HEK293 (cell line): ENCODE data around the gene NSUN4.

Source experiments
- GLIS2 ChIP-seq: fragments of 450-650 bp; formaldehyde crosslinking; IDR thresholded peaks from 2 replicates; pipeline ENCODE4 v1.5.1; 2016; ENCODE audit warnings: missing biosample characterization, missing genetic modification characterization
- KLF10 ChIP-seq: fragments of 450-650 bp; IDR thresholded peaks from 2 replicates; pipeline ENCODE4 v1.5.1; 2018; ENCODE audit warnings: missing biosample characterization, mild to moderate bottlenecking, missing genetic modification characterization
- REPIN1 ChIP-seq: fragments of 450-650 bp; formaldehyde crosslinking; IDR thresholded peaks from 2 replicates; pipeline ENCODE4 v1.5.1; 2017; ENCODE audit warnings: missing biosample characterization, missing genetic modification characterization, low read depth
- TCF7L2 ChIP-seq: IDR thresholded peaks from 2 replicates; pipeline ENCODE4 v1.6.1; 2011; ENCODE audit warnings: low read depth, mild to moderate bottlenecking, inconsistent platforms, low read length, moderate library complexity, borderline replicate concordance
- YY2 ChIP-seq: fragments of 450-650 bp; formaldehyde crosslinking; IDR thresholded peaks from 2 replicates; pipeline ENCODE4 v1.5.1; 2016; ENCODE audit warnings: missing biosample characterization, missing genetic modification characterization
- ZNF121 ChIP-seq: fragments of 450-650 bp; formaldehyde crosslinking; IDR thresholded peaks from 2 replicates; pipeline ENCODE4 v1.5.1; 2016; ENCODE audit warnings: missing biosample characterization, missing genetic modification characterization
- ZNF138 ChIP-seq: fragments of 450-650 bp; formaldehyde crosslinking; IDR thresholded peaks from 2 replicates; pipeline ENCODE4 v1.5.1; 2016; ENCODE audit warnings: missing biosample characterization, missing genetic modification characterization, borderline replicate concordance
- ZNF2 ChIP-seq: fragments of 450-650 bp; formaldehyde crosslinking; IDR thresholded peaks from 2 replicates; pipeline ENCODE4 v1.5.1; 2016; ENCODE audit warnings: missing biosample characterization, missing genetic modification characterization
- ZNF221 ChIP-seq: fragments of 450-650 bp; formaldehyde crosslinking; IDR thresholded peaks from 2 replicates; pipeline ENCODE4 v1.5.1; 2017; ENCODE audit warnings: missing biosample characterization, missing genetic modification characterization, borderline replicate concordance
- ZNF354C ChIP-seq: fragments of 450-650 bp; formaldehyde crosslinking; IDR thresholded peaks from 2 replicates; pipeline ENCODE4 v1.5.1; 2016; ENCODE audit warnings: missing biosample characterization, missing genetic modification characterization, low read depth, borderline replicate concordance
- ZNF423 ChIP-seq: fragments of 450-650 bp; formaldehyde crosslinking; IDR thresholded peaks from 2 replicates; pipeline ENCODE4 v1.5.1; 2016; ENCODE audit warnings: missing biosample characterization, missing genetic modification characterization
- ZNF48 ChIP-seq: fragments of 450-650 bp; formaldehyde crosslinking; IDR thresholded peaks from 2 replicates; pipeline ENCODE4 v1.5.1; 2016; ENCODE audit warnings: missing biosample characterization, missing genetic modification characterization
- ZNF530 ChIP-seq: fragments of 450-650 bp; formaldehyde crosslinking; IDR thresholded peaks from 2 replicates; pipeline ENCODE4 v1.5.1; 2016; ENCODE audit warnings: low read depth, missing biosample characterization, missing genetic modification characterization
- ZNF544 ChIP-seq: fragments of 450-650 bp; formaldehyde crosslinking; IDR thresholded peaks from 2 replicates; pipeline ENCODE4 v1.5.0; 2017; ENCODE audit warnings: missing biosample characterization, missing genetic modification characterization
- ZNF626 ChIP-seq: fragments of 450-650 bp; sonication (Bioruptor Pico); formaldehyde crosslinking; IDR thresholded peaks from 2 replicates; pipeline ENCODE4 v1.5.1; 2018; ENCODE audit warnings: missing biosample characterization, missing genetic modification characterization, inconsistent platforms
- ZNF654 ChIP-seq: fragments of 450-650 bp; formaldehyde crosslinking; IDR thresholded peaks from 2 replicates; pipeline ENCODE4 v1.5.1; 2016; ENCODE audit warnings: low read depth, missing biosample characterization, missing genetic modification characterization
- ZNF670 ChIP-seq: fragments of 450-650 bp; formaldehyde crosslinking; IDR thresholded peaks from 2 replicates; pipeline ENCODE4 v1.5.1; 2016; ENCODE audit warnings: missing biosample characterization, missing genetic modification characterization, low read depth
- ZNF776 ChIP-seq: fragments of 450-650 bp; formaldehyde crosslinking; IDR thresholded peaks from 2 replicates; pipeline ENCODE4 v1.5.0; 2017; ENCODE audit warnings: missing biosample characterization, missing genetic modification characterization, borderline replicate concordance
- ZNF792 ChIP-seq: fragments of 450-650 bp; formaldehyde crosslinking; IDR thresholded peaks from 2 replicates; pipeline ENCODE4 v1.5.1; 2016; ENCODE audit warnings: missing biosample characterization, missing genetic modification characterization
- TF ChIP-seq, protein P1 (sequence below): fragments of 450-650 bp; formaldehyde crosslinking; IDR thresholded peaks from 2 replicates; pipeline ENCODE4 v1.5.1; 2016; ENCODE audit warnings: missing biosample characterization, missing genetic modification characterization
- TF ChIP-seq, protein P2 (sequence below): fragments of 450-650 bp; formaldehyde crosslinking; IDR thresholded peaks from 2 replicates; pipeline ENCODE4 v1.5.1; 2017; ENCODE audit warnings: missing biosample characterization, mild to moderate bottlenecking, missing genetic modification characterization, moderate library complexity
- TF ChIP-seq, protein P3 (sequence below): fragments of 450-650 bp; formaldehyde crosslinking; IDR thresholded peaks from 2 replicates; pipeline ENCODE4 v1.5.1; 2016; ENCODE audit warnings: missing biosample characterization, missing genetic modification characterization, borderline replicate concordance
- TF ChIP-seq, protein P4 (sequence below): fragments of 450-650 bp; formaldehyde crosslinking; IDR thresholded peaks from 2 replicates; pipeline ENCODE4 v1.5.1; 2017; ENCODE audit warnings: missing biosample characterization, missing genetic modification characterization
- TF ChIP-seq, protein P5 (sequence below): fragments of 450-650 bp; formaldehyde crosslinking; IDR thresholded peaks from 2 replicates; pipeline ENCODE4 v1.5.1; 2017; ENCODE audit warnings: missing biosample characterization, missing genetic modification characterization
- TF ChIP-seq, protein P6 (sequence below): sonication (generic); formaldehyde crosslinking; IDR thresholded peaks from 2 replicates; pipeline ENCODE4 v1.8.1; 2022; ENCODE audit warnings: mild to moderate bottlenecking, moderate library complexity, missing genetic modification reagents

Gene NSUN4

DNA sequence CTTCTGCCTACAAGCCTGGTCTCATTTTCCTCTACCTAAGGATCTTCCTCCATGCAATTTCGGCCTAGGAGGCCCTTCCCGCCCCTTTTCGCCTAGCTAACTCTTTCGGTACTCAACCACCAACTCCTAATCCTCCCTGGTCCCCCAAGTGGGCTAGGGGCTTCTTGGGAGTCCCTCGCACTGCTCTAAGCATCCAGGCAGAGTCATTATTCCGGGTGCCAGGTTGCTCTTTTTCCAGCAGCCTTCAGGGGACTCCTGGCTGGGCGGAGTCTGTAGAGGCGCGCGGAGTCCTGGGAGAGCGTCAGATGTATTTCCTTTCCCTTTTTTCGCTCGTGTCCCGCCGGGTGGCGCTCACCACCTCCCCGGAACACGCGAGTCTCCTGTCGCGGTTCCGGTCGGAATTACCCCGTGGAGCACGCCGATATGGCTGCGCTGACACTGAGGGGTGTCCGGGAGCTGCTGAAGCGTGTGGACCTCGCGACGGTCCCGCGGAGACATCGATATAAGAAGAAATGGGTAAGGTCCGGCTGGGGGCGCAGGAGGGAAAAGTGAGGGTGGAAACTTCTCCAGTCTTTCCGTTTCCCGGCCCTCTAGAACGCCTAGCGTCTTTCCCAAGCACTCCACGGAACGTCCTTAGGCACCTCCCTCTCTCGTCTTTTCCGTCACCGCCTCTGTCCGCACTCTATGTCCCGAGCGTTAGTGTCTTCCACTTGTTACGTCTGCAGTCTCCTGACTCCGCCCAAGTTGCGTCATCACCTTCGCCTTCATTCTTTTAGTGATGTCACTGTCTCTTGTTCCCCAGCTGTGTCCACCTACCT lies at the start of gene NSUN4 (continued):
- TF ChIP-seq, protein P1, sequence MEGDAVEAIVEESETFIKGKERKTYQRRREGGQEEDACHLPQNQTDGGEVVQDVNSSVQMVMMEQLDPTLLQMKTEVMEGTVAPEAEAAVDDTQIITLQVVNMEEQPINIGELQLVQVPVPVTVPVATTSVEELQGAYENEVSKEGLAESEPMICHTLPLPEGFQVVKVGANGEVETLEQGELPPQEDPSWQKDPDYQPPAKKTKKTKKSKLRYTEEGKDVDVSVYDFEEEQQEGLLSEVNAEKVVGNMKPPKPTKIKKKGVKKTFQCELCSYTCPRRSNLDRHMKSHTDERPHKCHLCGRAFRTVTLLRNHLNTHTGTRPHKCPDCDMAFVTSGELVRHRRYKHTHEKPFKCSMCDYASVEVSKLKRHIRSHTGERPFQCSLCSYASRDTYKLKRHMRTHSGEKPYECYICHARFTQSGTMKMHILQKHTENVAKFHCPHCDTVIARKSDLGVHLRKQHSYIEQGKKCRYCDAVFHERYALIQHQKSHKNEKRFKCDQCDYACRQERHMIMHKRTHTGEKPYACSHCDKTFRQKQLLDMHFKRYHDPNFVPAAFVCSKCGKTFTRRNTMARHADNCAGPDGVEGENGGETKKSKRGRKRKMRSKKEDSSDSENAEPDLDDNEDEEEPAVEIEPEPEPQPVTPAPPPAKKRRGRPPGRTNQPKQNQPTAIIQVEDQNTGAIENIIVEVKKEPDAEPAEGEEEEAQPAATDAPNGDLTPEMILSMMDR (tag by site-specific recombination), result peak; percentile 99
- TF ChIP-seq ZNF670, result 0 out of 2 replicates have a peak, but pooled peaks have one; percentile 15
- peak; percentile 17; the same call in 1 of the 2 replicates for TF ChIP-seq ZNF654
- TF ChIP-seq ZNF2 (tag by site-specific recombination), result peak; percentile 79
- peak; percentile 72; the same call in 1 of the 2 replicates for TF ChIP-seq KLF10 (tag by site-specific recombination)
- TF ChIP-seq ZNF626, result no peak
- TF ChIP-seq TCF7L2, result no peak
- TF ChIP-seq, protein P2, sequence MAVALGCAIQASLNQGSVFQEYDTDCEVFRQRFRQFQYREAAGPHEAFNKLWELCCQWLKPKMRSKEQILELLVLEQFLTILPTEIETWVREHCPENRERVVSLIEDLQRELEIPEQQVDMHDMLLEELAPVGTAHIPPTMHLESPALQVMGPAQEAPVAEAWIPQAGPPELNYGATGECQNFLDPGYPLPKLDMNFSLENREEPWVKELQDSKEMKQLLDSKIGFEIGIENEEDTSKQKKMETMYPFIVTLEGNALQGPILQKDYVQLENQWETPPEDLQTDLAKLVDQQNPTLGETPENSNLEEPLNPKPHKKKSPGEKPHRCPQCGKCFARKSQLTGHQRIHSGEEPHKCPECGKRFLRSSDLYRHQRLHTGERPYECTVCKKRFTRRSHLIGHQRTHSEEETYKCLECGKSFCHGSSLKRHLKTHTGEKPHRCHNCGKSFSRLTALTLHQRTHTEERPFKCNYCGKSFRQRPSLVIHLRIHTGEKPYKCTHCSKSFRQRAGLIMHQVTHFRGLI (tag by site-specific recombination), result 0 out of 2 replicates have a peak, but pooled peaks have one; percentile 11
- TF ChIP-seq ZNF423 (tag by site-specific recombination), result peak; percentile 18; the same call in 1 of the 2 replicates
- TF ChIP-seq, protein P3, sequence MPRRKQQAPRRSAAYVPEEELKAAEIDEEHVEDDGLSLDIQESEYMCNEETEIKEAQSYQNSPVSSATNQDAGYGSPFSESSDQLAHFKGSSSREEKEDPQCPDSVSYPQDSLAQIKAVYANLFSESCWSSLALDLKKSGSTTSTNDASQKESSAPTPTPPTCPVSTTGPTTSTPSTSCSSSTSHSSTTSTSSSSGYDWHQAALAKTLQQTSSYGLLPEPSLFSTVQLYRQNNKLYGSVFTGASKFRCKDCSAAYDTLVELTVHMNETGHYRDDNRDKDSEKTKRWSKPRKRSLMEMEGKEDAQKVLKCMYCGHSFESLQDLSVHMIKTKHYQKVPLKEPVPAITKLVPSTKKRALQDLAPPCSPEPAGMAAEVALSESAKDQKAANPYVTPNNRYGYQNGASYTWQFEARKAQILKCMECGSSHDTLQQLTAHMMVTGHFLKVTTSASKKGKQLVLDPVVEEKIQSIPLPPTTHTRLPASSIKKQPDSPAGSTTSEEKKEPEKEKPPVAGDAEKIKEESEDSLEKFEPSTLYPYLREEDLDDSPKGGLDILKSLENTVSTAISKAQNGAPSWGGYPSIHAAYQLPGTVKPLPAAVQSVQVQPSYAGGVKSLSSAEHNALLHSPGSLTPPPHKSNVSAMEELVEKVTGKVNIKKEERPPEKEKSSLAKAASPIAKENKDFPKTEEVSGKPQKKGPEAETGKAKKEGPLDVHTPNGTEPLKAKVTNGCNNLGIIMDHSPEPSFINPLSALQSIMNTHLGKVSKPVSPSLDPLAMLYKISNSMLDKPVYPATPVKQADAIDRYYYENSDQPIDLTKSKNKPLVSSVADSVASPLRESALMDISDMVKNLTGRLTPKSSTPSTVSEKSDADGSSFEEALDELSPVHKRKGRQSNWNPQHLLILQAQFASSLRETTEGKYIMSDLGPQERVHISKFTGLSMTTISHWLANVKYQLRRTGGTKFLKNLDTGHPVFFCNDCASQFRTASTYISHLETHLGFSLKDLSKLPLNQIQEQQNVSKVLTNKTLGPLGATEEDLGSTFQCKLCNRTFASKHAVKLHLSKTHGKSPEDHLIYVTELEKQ (tag by site-specific recombination), result 0 out of 2 replicates have a peak, but pooled peaks have one; percentile 9
- TF ChIP-seq ZNF530 (tag by site-specific recombination), result no peak
- TF ChIP-seq, protein P4, sequence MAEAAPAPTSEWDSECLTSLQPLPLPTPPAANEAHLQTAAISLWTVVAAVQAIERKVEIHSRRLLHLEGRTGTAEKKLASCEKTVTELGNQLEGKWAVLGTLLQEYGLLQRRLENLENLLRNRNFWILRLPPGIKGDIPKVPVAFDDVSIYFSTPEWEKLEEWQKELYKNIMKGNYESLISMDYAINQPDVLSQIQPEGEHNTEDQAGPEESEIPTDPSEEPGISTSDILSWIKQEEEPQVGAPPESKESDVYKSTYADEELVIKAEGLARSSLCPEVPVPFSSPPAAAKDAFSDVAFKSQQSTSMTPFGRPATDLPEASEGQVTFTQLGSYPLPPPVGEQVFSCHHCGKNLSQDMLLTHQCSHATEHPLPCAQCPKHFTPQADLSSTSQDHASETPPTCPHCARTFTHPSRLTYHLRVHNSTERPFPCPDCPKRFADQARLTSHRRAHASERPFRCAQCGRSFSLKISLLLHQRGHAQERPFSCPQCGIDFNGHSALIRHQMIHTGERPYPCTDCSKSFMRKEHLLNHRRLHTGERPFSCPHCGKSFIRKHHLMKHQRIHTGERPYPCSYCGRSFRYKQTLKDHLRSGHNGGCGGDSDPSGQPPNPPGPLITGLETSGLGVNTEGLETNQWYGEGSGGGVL (tag by site-specific recombination), result peak; percentile 98
- TF ChIP-seq, protein P5, sequence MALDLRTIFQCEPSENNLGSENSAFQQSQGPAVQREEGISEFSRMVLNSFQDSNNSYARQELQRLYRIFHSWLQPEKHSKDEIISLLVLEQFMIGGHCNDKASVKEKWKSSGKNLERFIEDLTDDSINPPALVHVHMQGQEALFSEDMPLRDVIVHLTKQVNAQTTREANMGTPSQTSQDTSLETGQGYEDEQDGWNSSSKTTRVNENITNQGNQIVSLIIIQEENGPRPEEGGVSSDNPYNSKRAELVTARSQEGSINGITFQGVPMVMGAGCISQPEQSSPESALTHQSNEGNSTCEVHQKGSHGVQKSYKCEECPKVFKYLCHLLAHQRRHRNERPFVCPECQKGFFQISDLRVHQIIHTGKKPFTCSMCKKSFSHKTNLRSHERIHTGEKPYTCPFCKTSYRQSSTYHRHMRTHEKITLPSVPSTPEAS (tag by site-specific recombination), result 0 out of 2 replicates have a peak, but pooled peaks have one; percentile 19
- TF ChIP-seq ZNF544, result no peak
- TF ChIP-seq ZNF776 (tag by site-specific recombination), result no peak
- TF ChIP-seq ZNF48 (tag by site-specific recombination), result no peak
- TF ChIP-seq, protein P6, sequence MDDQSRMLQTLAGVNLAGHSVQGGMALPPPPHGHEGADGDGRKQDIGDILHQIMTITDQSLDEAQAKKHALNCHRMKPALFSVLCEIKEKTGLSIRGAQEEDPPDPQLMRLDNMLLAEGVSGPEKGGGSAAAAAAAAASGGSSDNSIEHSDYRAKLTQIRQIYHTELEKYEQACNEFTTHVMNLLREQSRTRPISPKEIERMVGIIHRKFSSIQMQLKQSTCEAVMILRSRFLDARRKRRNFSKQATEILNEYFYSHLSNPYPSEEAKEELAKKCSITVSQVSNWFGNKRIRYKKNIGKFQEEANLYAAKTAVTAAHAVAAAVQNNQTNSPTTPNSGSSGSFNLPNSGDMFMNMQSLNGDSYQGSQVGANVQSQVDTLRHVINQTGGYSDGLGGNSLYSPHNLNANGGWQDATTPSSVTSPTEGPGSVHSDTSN (CRISPR knock-in tag), result no peak
- TF ChIP-seq GLIS2, result peak; percentile 82
- TF ChIP-seq YY2, result peak; percentile 83; the same call in 1 of the 2 replicates
- TF ChIP-seq REPIN1 (tag by site-specific recombination), result peak; percentile 93; the same call in 1 of the 2 replicates
- TF ChIP-seq ZNF221 (tag by site-specific recombination), result no peak
- no peak for TF ChIP-seq ZNF354C (tag by site-specific recombination)
- no peak for TF ChIP-seq ZNF121
- TF ChIP-seq ZNF138 (tag by site-specific recombination), result no peak
- no peak for TF ChIP-seq ZNF792 (tag by site-specific recombination)
